BE2C (cell line): ENCODE measurements around the gene COMT.

ENCODE experiments used
- DNase-seq: peaks from one replicate; pipeline ENCODE4 v3.0.0-alpha.2; 2020
- H3K27me3 ChIP-seq: fragments of 250-450 bp; sonication (Bioruptor Pico); 2 replicates; pipeline ENCODE4 v1.5.1; 2020; ENCODE audit warnings: mild to moderate bottlenecking
- H3K36me3 ChIP-seq: fragments of 250-450 bp; sonication (Bioruptor Pico); 2 replicates; pipeline ENCODE4 v1.5.1; 2020; ENCODE audit warnings: mild to moderate bottlenecking
- H3K4me1 ChIP-seq: fragments of 250-450 bp; sonication (Bioruptor Pico); 2 replicates; pipeline ENCODE4 v1.5.1; 2020
- H3K4me3 ChIP-seq: 2 replicates; pipeline ENCODE4 v1.5.1; 2011; ENCODE audit warnings: low read depth, low read length
- H3K9me3 ChIP-seq: fragments of 250-450 bp; sonication (Bioruptor Pico); 2 replicates; pipeline ENCODE4 v1.5.1; 2020
- CTCF ChIP-seq: IDR thresholded peaks from 2 replicates; pipeline ENCODE4 v1.5.1; 2012; ENCODE audit warnings: mild to moderate bottlenecking, low read depth, low read length

COMT gene

GRCh38 chr22:19912271-19912999 lies 29.1 kb upstream of the COMT start:
- peaks cover 2% of the 10 kb centered on the region; the same call in 1 of the 2 replicates for H3K9me3 ChIP-seq
- no peak overlapping the region for H3K4me3 ChIP-seq
- H3K36me3 ChIP-seq, result peaks cover 31% of the 10 kb centered on the region
- no peaks in the 10 kb centered on the region for H3K27me3 ChIP-seq
- TF ChIP-seq CTCF, result no peak
- DNase-seq, result no peak
- no peaks in the 10 kb centered on the region for H3K4me1 ChIP-seq

GRCh38 chr22:19913337-19913936 lies 28.1 kb upstream of the COMT start:
- Histone ChIP-seq H3K36me3 (peaks cover 35% of the 10 kb centered on the region), H3K4me3 (no peak overlapping the region), H3K27me3 (no peaks in the 10 kb centered on the region), H3K4me1 (no peaks in the 10 kb centered on the region), H3K9me3 (peaks cover 2% of the 10 kb centered on the region; the same call in 1 of the 2 replicates)
- no peak for DNase-seq
- no peak for TF ChIP-seq CTCF

- Histone ChIP-seq H3K4me1 (no peaks in the 10 kb centered on the region), H3K4me3 (no peak overlapping the region), H3K27me3 (no peaks in the 10 kb centered on the region), H3K36me3 (peaks cover 33% of the 10 kb centered on the region), H3K9me3 (peaks cover 2% of the 10 kb centered on the region; the same call in 1 of the 2 replicates)
- no peak for DNase-seq
- no peak for TF ChIP-seq CTCF
Measured at GRCh38 chr22:19914201-19914943, 27.2 kb upstream of the COMT start.

GRCh38 chr22:19915287-19915954 lies 26.2 kb upstream of the COMT start:
- Histone ChIP-seq H3K4me1 (no peaks in the 10 kb centered on the region), H3K36me3 (peaks cover 33% of the 10 kb centered on the region), H3K9me3 (peaks cover 2% of the 10 kb centered on the region; the same call in 1 of the 2 replicates), H3K4me3 (no peak overlapping the region), H3K27me3 (no peaks in the 10 kb centered on the region)
- no peak for TF ChIP-seq CTCF
- no peak for DNase-seq

GRCh38 chr22:19916006-19916405 lies 25.6 kb upstream of the COMT start:
- H3K4me3 ChIP-seq, result no peak overlapping the region
- TF ChIP-seq CTCF, result no peak
- H3K9me3 ChIP-seq, result peaks cover 2% of the 10 kb centered on the region; the same call in 1 of the 2 replicates
- no peak for DNase-seq
- no peaks in the 10 kb centered on the region for H3K27me3 ChIP-seq
- H3K36me3 ChIP-seq, result peaks cover 33% of the 10 kb centered on the region
- no peaks in the 10 kb centered on the region for H3K4me1 ChIP-seq
